NOMO-1 treated with DMSO at 0.1 percent for 48 hours (cell line): ENCODE measurements around the gene DYNLL1.
"Not testable (repeated sequence)": the region's sequence is repeated elsewhere in the genome, so short reads cannot be mapped to it uniquely, and the experiment has no call there.

ENCODE experiments used
- DNase-seq: peaks from one replicate; lab custom pipeline; 2025; ENCODE audit not compliant: unreplicated experiment; lab: John Stamatoyannopoulos, UW

The DYNLL1 gene

DNA sequence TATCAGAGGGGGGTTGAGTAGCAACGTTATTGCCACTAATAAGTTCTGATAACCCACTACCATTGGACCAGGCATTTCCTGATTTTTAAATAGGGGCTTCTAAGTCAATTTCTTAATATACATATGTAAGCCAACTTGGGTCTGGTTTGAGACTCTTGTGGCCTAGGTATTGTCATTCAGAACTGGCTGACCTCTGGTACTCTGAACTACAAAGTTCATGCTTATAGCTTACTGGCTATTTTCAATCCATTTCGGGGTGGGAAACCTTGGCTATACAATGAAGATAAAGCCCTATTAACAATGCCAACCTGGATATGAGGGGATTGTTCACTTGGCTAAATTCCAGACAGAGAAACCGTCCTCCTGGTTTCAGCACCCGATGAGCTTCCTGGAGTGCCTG, 8.7 kb downstream of the DYNLL1 start:
- no peak for DNase-seq

GRCh38 chr12:120508537-120508936, 12.6 kb downstream of the DYNLL1 start:
- DNase-seq = no peak

DNA sequence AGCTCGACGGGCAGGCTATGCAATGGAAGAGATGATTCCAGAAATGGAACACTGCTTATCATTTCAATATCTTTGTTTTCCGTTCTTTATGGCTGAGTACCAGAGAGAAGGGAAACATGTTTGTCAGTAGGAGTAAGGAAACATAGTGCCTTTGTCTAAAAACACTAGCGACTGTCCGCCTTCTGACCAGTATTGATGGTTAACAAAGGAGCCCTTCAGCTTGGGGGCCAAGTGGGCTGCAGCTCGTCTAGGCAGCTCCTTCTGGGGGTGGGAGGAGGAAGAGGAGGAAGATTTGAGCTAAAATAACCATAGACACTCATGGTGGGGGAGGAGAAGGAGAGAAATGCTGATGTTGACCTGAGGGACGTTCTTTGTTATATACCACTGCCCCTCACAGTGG, 18.1 kb downstream of the DYNLL1 start:
- DNase-seq = no peak

- no peak for DNase-seq
These were observed 19.6 kb downstream of the DYNLL1 start for GRCh38 chr12:120515496-120515895.

- not testable (repeated sequence) for DNase-seq
These were observed 23.4 kb downstream of the DYNLL1 start for GRCh38 chr12:120519324-120519723.

DNA sequence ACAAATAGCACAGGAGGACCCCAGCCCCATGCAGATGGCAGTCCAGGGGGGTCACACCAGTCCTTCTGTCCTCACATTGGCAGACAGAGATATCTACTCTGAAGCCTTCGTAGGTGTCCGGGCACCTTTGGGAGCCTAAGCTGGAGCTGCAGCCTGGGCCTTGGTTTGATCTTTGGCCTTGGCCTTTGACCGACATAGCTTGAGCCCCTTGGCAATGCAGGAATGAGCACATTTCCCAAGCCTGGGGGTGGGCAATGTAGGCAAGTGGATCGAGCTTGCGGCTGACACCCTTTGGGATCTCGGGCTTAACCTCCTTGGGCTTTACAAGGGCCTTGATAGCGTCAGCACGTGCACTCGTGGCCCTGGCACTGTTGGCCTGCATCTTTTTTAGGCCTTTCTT, 26.7 kb downstream of the DYNLL1 start:
- DNase-seq = no peak

DNA sequence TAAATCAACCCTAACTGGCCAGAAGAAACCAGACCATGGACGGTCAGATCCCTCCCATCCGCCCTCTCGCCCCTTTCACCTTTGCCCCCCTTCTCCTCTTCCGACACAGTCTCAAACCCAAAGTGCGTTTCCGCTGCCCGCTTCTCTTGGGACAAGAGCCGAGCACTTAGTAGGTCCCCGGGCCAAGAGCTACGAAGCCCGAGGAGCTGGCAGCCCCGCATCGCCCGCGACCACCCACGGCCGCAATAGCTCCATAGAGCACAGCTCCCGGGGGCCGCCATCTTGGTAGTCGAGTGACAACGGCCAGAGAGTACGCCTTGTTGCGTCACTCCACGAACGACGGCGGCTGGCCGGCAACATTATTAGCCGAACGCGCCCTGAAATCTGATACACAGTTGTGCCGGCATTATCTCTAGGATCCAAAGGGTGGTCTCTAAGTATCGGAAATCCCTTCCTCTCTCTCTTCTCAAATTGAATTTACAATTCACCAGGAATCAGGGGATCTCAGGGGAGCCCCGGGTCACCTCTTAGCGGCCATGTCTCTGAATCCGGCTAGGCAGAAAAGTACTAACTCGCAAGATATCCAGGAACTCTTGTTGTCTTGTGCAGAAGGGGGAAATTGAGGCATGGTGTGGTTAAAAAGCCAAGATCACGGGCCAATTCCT, 33.1 kb downstream of the DYNLL1 start, which contains the start of gene COQ5:
TSS of gene COQ5 (minus strand) at position 298 of the 665 bp plus-strand sequence. CDS start at position 281, 17 bp downstream.
- peak; percentile 74 for DNase-seq

DNA sequence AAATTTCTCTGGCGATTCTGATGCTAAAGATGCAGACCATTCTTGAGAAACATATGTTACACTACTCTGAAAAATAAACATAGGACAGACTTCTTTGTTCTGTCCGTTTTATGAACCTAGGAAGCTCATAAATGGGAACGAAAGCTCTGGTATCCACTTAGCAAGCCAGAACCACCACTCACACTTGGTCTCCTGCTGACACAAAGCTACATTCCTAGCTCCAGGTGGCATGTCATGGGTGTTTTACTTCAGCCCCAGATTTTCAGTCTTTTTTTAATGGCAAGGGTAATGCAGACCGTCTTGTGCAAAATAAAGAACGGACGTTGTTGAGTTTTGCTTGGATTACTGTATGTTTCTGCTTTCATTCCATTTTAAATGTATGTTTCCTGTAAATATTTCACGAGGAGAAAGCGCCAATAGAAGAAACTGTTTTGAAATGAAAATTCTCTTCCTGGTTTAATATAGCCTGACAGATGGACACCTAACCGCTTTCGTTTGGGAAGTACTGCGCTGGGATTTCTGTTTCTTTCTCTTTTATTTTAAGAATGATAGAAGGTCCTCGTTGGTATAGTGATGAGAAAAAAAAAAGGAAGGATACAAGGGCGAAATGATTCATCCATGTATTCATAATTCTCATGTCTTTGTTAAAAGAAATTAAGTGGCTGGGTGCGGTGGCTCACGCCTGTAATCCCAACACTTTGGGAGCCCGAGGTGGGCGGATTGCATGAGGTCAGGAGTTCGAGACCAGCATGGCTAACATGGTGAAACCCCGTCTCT, 33.9 kb downstream of the DYNLL1 start:
- peak; percentile 44 for DNase-seq

- DNase-seq = not testable (repeated sequence)
These were observed 34.5 kb downstream of the DYNLL1 start for GRCh38 chr12:120530418-120530761.

DNA sequence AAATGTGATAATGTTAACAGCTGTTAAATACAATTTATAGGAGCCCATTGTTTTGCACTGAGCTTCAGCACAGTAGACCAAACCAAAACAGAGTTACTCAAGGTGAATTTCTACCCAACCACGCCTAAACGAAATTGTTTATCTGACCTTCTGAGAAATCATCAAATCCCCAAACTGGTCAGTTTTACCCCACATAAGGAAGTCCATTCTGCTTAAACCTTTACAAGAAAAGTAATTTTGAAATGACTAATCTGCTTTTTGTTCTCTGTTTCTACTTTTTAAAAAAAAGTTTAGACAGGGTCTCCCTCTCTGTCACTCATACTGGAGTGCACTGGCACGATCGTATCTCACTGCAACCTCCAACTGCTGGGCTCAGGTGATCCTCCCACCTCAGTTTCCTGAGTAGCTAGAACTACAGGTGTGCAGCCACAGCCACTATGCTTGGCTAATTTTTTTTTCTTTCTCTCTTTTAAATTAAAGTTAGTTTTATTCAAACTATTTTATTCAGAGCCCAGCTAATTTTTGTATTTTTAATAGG, 36.9 kb downstream of the DYNLL1 start:
- DNase-seq = no peak

DNA sequence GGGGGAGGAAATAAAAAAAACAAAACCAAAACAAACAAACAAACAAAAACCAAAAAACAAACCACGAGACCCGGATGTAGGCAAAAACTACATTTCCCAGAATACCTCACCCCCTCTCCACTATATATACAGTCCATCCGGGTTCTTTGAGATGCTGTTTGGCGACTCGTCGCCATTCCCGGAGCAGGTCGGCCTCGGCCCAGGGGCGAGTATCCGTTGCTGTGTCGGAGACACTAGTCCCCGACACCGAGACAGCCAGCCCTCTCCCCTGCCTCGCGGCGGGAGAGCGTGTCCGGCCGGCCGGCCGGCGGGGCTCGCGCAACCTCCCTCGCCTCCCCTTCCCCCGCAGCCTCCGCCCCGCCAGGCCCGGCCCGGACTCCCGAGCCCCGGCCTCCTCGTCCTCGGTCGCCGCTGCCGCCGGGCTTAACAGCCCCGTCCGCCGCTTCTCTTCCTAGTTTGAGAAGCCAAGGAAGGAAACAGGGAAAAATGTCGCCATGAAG, 38.3 kb downstream of the DYNLL1 start, which contains the start of gene RNF10:
TSS of gene RNF10 (plus strand) at position 154 of the 500 bp plus-strand sequence. CDS start 456 bp downstream, outside the sequence.
- DNase-seq = peak; percentile 80

- DNase-seq = peak; percentile 31
These were observed 39.1 kb downstream of the DYNLL1 start for GRCh38 chr12:120534703-120535655.

GRCh38 chr12:120536064-120536791, 40.3 kb downstream of the DYNLL1 start:
- DNase-seq = no peak

DNA sequence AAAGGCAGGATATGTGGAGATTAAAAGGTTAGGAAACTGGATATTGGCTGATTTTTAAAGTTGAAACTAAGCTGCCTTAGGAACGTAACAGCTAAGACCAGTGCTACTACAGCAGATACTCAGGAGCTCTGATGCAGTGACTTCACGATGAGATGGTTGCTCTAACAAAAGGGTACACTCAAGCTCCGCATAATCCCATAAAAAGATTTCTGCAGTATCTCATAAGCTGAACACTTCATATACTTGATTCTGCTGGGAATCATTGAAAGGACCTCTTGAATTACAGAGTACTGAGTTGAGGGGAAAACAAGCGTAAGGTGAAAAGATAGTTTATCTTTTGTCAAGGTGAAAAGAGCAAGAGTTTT, 41.9 kb downstream of the DYNLL1 start:
- no peak for DNase-seq

GRCh38 chr12:120538281-120539156, 42.6 kb downstream of the DYNLL1 start:
- no peak for DNase-seq

- DNase-seq = no peak
These were observed 43.4 kb downstream of the DYNLL1 start for GRCh38 chr12:120539303-120539702.

DNA sequence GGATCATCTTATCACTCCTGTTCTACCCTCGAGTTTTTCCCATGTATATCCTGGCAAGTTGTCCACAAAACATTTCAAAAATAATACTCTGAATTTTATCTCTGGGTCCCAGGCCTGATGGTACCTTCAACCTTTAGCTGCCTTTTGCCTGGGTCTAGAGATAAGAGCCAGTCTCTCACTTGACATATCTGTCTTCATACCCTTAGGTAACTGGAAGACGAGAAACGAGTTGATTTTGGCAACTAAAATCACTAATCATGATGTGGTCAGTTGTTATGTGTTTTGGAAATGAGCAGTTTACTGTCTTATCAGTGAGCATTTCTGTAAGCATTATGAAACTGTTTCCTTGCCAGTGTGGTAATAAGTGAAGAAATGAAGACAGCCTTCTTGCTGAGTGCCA, 44.5 kb downstream of the DYNLL1 start:
- peak; percentile 53 for DNase-seq

GRCh38 chr12:120542166-120542565, 46.3 kb downstream of the DYNLL1 start:
- no peak for DNase-seq

DNA sequence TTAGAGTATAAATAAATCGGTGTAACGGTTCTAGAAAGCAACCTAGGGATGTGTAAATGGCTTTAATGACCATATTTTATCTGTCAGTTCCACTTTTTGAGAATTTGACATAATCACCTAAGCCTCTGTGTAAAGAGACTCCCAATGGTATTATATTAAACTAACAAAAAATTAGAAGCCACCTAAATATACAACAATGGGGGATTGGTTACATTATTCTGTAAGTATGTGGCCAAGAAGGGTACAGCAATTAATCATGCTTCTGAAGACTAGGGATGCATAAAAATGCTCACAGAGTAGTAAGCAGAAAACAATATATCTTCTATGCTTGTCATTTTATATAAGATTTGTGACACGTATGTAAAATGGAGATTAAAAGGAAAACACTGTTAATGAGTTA, 48.8 kb downstream of the DYNLL1 start:
- no peak for DNase-seq
